Measurements from ENCODE around the gene USP6NL. TPM values are rescaled to one million over a fixed set of nuclear protein-coding genes. Genes with fewer than 3 reads are reported as not detected.

Gene USP6NL
- total RNA-seq, 1 experiment from 2014 or later: 24.6 TPM

GRCh38 chr10:11602919-11603523, 8.4 kb downstream of the USP6NL start:
- H3K9me2 ChIP-seq (ENCODE audit: insufficient read depth): no peaks in the 10 kb centered on the region
- H3K79me2 ChIP-seq (ENCODE audit: insufficient read depth, low read length): peaks cover 98% of the 10 kb centered on the region
- ChIA-PET POLR2A (no interaction called here), RAD21 (ENCODE audit: low non-redundant PET in 1 of 2, low total read pairs in 2 of 2, uncharacterized antibody in 2 of 2, unreplicated experiment in 2 of 2) (no interaction called here), CTCF (no interaction called here)
- H3K9ac ChIP-seq (ENCODE audit: low read length): no peak overlapping the region
- H3K4me1 ChIP-seq (ENCODE audit: control insufficient read depth in 1 of 2, insufficient read depth in 2 of 2, low read length in 2 of 2): peaks cover 18 to 33% of the 10 kb centered on the region in 2 experiments
- H3K36me3 ChIP-seq (ENCODE audit: control insufficient read depth in 1 of 2, insufficient read depth in 2 of 2, low read length in 2 of 2): no peaks in the 10 kb centered on the region
- no TSS peak for BruUV-seq (replicated peaks)
- ATAC-seq (no peak), DNase-seq (ENCODE audit: low read depth, low spot score) (peak; percentile 18)
- peak overlapping the region; percentile 16 for H3K4me2 ChIP-seq (ENCODE audit: low read length)
- no peak overlapping the region for H2AFZ ChIP-seq (ENCODE audit: low read depth, low read length, poor library complexity, severe bottlenecking)
- no peaks in the 10 kb centered on the region for H3K27me3 ChIP-seq (ENCODE audit: insufficient read depth, low read length)
- H4K20me1 ChIP-seq (ENCODE audit: insufficient read depth): no peaks in the 10 kb centered on the region
- H3K4me3 ChIP-seq (replicated peaks in 1 of 2; ENCODE audit: low read depth in 1 of 2, low read length in 2 of 2): no peak overlapping the region
- intact Hi-C loops (cut with micrococcal nuclease): no loop called here
- H3K27ac ChIP-seq (ENCODE audit: low read depth, low read length): no peak overlapping the region
- no peaks in the 10 kb centered on the region for H3K9me3 ChIP-seq (ENCODE audit: control insufficient read depth in 1 of 2, insufficient read depth in 1 of 2, low read depth in 1 of 2, low read length in 2 of 2)
- TF ChIP-seq SP1 (IDR thresholded peaks at IDR 0.05; ENCODE audit: low read depth) (peak; percentile 34), SRF (IDR thresholded peaks at IDR 0.05; ENCODE audit: low read depth) (no peak), JUND (IDR thresholded peaks at IDR 0.05) (no peak), EZH2phosphoT487 (IDR thresholded peaks at IDR 0.05; ENCODE audit: borderline replicate concordance) (no peak), FOSL1 (IDR thresholded peaks at IDR 0.05; ENCODE audit: low read depth) (no peak), RAD21 (IDR thresholded peaks at IDR 0.05; ENCODE audit: low read depth) (no peak), EZH2 (IDR thresholded peaks at IDR 0.05) (no peak), ZBTB33 (IDR thresholded peaks at IDR 0.05; ENCODE audit: extremely low read depth, insufficient replicate concordance, low read length) (no peak), ZNF274 (IDR thresholded peaks at IDR 0.05; ENCODE audit: low read depth, low read length) (no peak), POLR2AphosphoS5 (IDR thresholded peaks at IDR 0.05; ENCODE audit: low read depth, low read length) (no peak), CEBPB (IDR thresholded peaks at IDR 0.05; ENCODE audit: low read depth) (peak; percentile 26; the same call in 1 of the 2 replicates), ZFX (IDR thresholded peaks at IDR 0.05) (no peak), ELF1 (IDR thresholded peaks at IDR 0.05; ENCODE audit: borderline replicate concordance, low read depth) (no peak), EGR1 (IDR thresholded peaks at IDR 0.05; ENCODE audit: low read depth) (no peak), TCF7L2 (IDR thresholded peaks at IDR 0.05; ENCODE audit: borderline replicate concordance, extremely low read depth, insufficient read depth, insufficient read length) (peak; percentile 26), YY1 (IDR thresholded peaks at IDR 0.05; ENCODE audit: extremely low read depth, insufficient replicate concordance, low read depth, low read length) (no peak), POLR2A (IDR thresholded peaks at IDR 0.05; ENCODE audit: borderline replicate concordance, extremely low read depth, insufficient read depth, insufficient read length) (no peak)
- TF ChIP-seq, protein P1, sequence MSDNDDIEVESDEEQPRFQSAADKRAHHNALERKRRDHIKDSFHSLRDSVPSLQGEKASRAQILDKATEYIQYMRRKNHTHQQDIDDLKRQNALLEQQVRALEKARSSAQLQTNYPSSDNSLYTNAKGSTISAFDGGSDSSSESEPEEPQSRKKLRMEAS (IDR thresholded peaks at IDR 0.05): no peak
- TF ChIP-seq, protein P2, sequence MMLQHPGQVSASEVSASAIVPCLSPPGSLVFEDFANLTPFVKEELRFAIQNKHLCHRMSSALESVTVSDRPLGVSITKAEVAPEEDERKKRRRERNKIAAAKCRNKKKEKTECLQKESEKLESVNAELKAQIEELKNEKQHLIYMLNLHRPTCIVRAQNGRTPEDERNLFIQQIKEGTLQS (IDR thresholded peaks at IDR 0.05): no peak
- TF ChIP-seq, protein P3, sequence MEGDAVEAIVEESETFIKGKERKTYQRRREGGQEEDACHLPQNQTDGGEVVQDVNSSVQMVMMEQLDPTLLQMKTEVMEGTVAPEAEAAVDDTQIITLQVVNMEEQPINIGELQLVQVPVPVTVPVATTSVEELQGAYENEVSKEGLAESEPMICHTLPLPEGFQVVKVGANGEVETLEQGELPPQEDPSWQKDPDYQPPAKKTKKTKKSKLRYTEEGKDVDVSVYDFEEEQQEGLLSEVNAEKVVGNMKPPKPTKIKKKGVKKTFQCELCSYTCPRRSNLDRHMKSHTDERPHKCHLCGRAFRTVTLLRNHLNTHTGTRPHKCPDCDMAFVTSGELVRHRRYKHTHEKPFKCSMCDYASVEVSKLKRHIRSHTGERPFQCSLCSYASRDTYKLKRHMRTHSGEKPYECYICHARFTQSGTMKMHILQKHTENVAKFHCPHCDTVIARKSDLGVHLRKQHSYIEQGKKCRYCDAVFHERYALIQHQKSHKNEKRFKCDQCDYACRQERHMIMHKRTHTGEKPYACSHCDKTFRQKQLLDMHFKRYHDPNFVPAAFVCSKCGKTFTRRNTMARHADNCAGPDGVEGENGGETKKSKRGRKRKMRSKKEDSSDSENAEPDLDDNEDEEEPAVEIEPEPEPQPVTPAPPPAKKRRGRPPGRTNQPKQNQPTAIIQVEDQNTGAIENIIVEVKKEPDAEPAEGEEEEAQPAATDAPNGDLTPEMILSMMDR (IDR thresholded peaks at IDR 0.05 in 2 of 3, conservative IDR thresholded peaks at IDR 0.05 in 1 of 3; ENCODE audit: borderline replicate concordance in 1 of 3, insufficient read depth in 1 of 3, low read depth in 2 of 3, low read length in 2 of 3): no peak
- TF ChIP-seq, protein P4, sequence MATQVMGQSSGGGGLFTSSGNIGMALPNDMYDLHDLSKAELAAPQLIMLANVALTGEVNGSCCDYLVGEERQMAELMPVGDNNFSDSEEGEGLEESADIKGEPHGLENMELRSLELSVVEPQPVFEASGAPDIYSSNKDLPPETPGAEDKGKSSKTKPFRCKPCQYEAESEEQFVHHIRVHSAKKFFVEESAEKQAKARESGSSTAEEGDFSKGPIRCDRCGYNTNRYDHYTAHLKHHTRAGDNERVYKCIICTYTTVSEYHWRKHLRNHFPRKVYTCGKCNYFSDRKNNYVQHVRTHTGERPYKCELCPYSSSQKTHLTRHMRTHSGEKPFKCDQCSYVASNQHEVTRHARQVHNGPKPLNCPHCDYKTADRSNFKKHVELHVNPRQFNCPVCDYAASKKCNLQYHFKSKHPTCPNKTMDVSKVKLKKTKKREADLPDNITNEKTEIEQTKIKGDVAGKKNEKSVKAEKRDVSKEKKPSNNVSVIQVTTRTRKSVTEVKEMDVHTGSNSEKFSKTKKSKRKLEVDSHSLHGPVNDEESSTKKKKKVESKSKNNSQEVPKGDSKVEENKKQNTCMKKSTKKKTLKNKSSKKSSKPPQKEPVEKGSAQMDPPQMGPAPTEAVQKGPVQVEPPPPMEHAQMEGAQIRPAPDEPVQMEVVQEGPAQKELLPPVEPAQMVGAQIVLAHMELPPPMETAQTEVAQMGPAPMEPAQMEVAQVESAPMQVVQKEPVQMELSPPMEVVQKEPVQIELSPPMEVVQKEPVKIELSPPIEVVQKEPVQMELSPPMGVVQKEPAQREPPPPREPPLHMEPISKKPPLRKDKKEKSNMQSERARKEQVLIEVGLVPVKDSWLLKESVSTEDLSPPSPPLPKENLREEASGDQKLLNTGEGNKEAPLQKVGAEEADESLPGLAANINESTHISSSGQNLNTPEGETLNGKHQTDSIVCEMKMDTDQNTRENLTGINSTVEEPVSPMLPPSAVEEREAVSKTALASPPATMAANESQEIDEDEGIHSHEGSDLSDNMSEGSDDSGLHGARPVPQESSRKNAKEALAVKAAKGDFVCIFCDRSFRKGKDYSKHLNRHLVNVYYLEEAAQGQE (IDR thresholded peaks at IDR 0.05; ENCODE audit: low read depth): no peak
